NCI-H1092 (cell line): ENCODE results near the gene LRRC41.
"Not testable (repeated sequence)": the region's sequence is repeated elsewhere in the genome, so short reads cannot be mapped to it uniquely, and the experiment has no call there.

Experiments used
- DNase-seq: peaks from one replicate; lab custom pipeline; 2025; lab: John Stamatoyannopoulos, UW

Gene LRRC41

GRCh38 chr1:46284597-46285564, 18.5 kb downstream of the LRRC41 start:
- no peak for DNase-seq

GRCh38 chr1:46284058-46284457, 19.4 kb downstream of the LRRC41 start:
- DNase-seq = no peak

- DNase-seq = no peak
Measured at GRCh38 chr1:46281021-46281420, 22.4 kb downstream of the LRRC41 start.

GRCh38 chr1:46280092-46280491, 23.3 kb downstream of the LRRC41 start:
- DNase-seq = no peak

GRCh38 chr1:46278807-46279206, 24.6 kb downstream of the LRRC41 start:
- no peak for DNase-seq

GRCh38 chr1:46277658-46278373, 25.6 kb downstream of the LRRC41 start:
- DNase-seq = no peak

GRCh38 chr1:46275030-46275337, 28.4 kb downstream of the LRRC41 start:
- no peak for DNase-seq

- DNase-seq = no peak
Measured at GRCh38 chr1:46274225-46275029, 29.0 kb downstream of the LRRC41 start.

GRCh38 chr1:46268578-46268977, 34.8 kb downstream of the LRRC41 start:
- DNase-seq = no peak

GRCh38 chr1:46263146-46263545, 40.3 kb downstream of the LRRC41 start:
- DNase-seq = no peak

- no peak for DNase-seq
Measured at GRCh38 chr1:46262508-46262907, 40.9 kb downstream of the LRRC41 start.

- no peak for DNase-seq
Measured at GRCh38 chr1:46256523-46256922, 46.9 kb downstream of the LRRC41 start.

- no peak for DNase-seq
Measured at GRCh38 chr1:46254668-46255067, 48.7 kb downstream of the LRRC41 start.

GRCh38 chr1:46248122-46248920, 55.1 kb downstream of the LRRC41 start:
- peak; percentile 8 for DNase-seq

- peak; percentile 97 for DNase-seq
Measured at GRCh38 chr1:46247436-46248121, 55.8 kb downstream of the LRRC41 start, which contains the start of gene RAD54L. Gene RAD54L, plus strand, starts transcription at chr1:46247763. Its CDS starts 643 bp downstream, at chr1:46248406.

GRCh38 chr1:46246548-46247435, 56.6 kb downstream of the LRRC41 start:
- DNase-seq = peak; percentile 12

GRCh38 chr1:46246136-46246535, 57.3 kb downstream of the LRRC41 start:
- not testable (repeated sequence) for DNase-seq

- no peak for DNase-seq
Measured at GRCh38 chr1:46244656-46245371, 58.6 kb downstream of the LRRC41 start.

- not testable (repeated sequence) for DNase-seq
Measured at GRCh38 chr1:46243831-46244230, 59.6 kb downstream of the LRRC41 start.
